ENCODE measurements around the gene ZDHHC8.

ZDHHC8 gene

DNA sequence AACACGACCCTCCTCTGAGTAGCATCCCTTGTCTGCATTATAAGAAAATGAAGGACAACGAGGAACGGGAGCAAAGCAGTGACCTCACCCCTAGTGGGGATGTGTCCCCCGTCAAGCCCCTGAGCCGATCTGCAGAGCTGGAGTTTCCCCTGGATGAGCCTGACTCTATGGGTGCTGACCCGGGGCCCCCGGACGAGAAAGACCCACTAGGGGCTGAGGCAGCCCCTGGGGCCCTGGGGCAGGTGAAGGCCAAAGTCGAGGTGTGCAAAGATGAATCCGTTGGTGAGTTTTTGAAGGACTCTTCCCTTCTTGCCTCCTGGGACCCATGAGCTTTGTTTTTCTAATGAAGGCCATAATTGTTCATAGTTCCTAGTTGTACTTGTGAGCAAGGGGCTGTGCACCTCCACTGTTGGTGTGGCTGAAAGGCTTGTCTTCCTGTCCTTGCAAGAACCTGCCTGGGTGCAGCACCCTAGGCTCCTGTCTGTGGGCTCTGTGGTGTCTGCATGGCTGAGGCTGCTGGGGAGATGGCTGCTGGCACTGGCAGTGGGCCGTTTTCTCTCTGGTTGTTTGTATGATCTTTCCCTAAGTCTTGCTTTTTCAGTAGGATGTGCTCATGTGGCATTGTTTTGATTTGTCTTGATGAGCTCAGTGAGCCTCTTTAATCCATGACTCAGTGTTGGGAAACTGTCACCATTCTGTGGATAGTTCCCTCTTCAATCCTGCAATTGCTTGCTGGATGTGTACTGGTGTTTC, 41.5 kb upstream of the ZDHHC8 start:
- Histone ChIP-seq H3K4me1 (ENCODE audit: insufficient read depth, low read length) (no peaks in the 10 kb centered on the region), H2AFZ (ENCODE audit: low read depth, low read length) (no peak overlapping the region), H3K9me3 (ENCODE audit: low read length) (peaks cover 2% of the 10 kb centered on the region), H3K27me3 (ENCODE audit: insufficient read depth, low read length) (no peaks in the 10 kb centered on the region), H3K36me3 (ENCODE audit: insufficient read depth, low read length) (peaks cover 96% of the 10 kb centered on the region), H3K4me3 (ENCODE audit: low read length) (no peak overlapping the region)

DNA sequence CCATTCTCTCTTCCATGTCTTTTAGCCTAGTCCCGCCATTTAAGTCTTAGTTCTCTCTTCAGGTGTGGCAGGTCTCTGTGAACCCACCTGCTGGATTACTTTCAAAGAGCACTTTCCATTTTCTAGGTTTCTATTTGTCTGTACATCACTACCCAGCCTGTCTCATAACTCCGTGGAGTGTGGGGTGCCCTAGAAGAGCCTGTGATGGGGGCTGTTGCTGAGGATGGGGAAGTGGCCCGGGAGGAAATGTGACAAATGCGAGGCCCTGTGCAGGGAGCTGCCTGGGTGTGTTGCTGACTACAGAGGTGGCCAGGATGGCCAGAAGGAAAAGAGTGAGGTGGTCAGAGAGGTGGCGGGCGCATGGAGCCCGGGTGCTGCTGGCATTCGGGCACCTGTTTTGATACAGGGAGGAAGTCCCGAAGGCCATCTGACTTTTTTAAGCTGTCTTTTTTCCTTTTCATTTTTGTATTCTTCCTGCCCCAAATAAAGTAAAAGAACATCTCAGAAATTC, 40.8 kb upstream of the ZDHHC8 start:
- H3K9me3 ChIP-seq (ENCODE audit: low read length), result peaks cover 2% of the 10 kb centered on the region
- H2AFZ ChIP-seq (ENCODE audit: low read depth, low read length), result no peak overlapping the region
- peaks cover 98% of the 10 kb centered on the region for H3K36me3 ChIP-seq (ENCODE audit: insufficient read depth, low read length)
- H3K4me3 ChIP-seq (ENCODE audit: low read length), result no peak overlapping the region
- no peaks in the 10 kb centered on the region for H3K4me1 ChIP-seq (ENCODE audit: insufficient read depth, low read length)
- H3K27me3 ChIP-seq (ENCODE audit: insufficient read depth, low read length), result no peaks in the 10 kb centered on the region

DNA sequence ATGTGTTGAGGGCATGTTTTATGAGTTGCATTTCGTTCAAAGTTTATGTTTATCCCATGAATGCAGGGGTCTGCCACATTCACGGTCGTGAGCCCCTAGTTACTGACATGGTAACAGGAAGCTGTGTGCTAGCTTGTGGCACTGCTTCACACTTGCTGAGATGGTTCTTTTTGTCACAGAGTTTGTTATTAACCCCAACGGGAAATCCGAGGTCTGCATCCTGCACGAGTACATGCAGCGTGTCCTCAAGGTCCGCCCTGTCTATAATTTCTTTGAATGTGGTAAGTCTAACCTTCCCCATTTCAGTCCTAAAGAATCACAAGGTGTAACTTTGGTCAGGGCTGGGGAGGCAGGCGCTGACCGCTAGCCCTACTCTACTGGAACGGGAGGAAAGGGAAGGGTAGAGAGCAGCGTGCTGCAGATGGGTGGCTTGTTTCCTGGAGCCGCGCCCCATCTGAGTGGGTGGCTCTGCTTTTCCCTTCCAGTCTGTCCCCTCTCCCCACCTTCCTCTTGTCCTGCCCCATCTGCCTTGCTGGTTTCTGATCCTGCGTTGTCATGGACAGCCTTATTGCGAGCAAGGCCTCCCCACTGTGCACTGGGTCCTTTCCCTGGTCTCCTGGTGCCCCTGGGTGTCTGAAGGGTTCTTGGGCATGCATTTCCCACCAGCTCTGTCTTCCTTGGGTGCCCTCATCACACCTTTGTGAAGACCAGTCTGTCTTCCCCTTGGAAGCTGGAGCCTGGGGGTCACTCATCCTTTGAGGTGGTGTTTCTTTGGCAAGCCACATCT, 39.7 kb upstream of the ZDHHC8 start:
- no peaks in the 10 kb centered on the region for H3K4me1 ChIP-seq (ENCODE audit: insufficient read depth, low read length)
- peaks cover 97% of the 10 kb centered on the region for H3K36me3 ChIP-seq (ENCODE audit: insufficient read depth, low read length)
- no peak overlapping the region for H2AFZ ChIP-seq (ENCODE audit: low read depth, low read length)
- no peaks in the 10 kb centered on the region for H3K27me3 ChIP-seq (ENCODE audit: insufficient read depth, low read length)
- H3K9me3 ChIP-seq (ENCODE audit: low read length), result peaks cover 2% of the 10 kb centered on the region
- no peak overlapping the region for H3K4me3 ChIP-seq (ENCODE audit: low read length)

DNA sequence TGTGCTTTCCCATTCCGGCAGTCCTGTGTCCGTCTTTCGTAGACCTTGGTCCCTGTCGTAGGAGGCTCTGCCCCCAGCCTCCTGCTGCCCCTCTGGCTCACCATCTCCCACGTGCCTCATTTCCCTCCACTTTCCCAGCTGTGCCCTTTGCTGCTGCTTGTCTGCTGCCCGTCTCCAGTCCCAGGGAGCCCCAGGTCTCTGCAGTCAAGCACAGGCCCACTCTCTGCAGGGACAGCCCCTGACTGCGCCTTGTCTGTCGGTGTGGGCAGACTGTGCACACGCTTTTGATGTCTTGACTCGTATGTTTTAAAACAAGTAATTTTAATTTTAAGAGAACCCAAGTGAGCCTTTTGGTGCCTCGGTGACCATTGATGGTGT, 39.1 kb upstream of the ZDHHC8 start:
- Histone ChIP-seq H3K27me3 (ENCODE audit: insufficient read depth, low read length) (no peaks in the 10 kb centered on the region), H3K4me1 (ENCODE audit: insufficient read depth, low read length) (no peaks in the 10 kb centered on the region), H2AFZ (ENCODE audit: low read depth, low read length) (no peak overlapping the region), H3K9me3 (ENCODE audit: low read length) (peaks cover 2% of the 10 kb centered on the region), H3K4me3 (ENCODE audit: low read length) (no peak overlapping the region), H3K36me3 (ENCODE audit: insufficient read depth, low read length) (peaks cover 97% of the 10 kb centered on the region)

DNA sequence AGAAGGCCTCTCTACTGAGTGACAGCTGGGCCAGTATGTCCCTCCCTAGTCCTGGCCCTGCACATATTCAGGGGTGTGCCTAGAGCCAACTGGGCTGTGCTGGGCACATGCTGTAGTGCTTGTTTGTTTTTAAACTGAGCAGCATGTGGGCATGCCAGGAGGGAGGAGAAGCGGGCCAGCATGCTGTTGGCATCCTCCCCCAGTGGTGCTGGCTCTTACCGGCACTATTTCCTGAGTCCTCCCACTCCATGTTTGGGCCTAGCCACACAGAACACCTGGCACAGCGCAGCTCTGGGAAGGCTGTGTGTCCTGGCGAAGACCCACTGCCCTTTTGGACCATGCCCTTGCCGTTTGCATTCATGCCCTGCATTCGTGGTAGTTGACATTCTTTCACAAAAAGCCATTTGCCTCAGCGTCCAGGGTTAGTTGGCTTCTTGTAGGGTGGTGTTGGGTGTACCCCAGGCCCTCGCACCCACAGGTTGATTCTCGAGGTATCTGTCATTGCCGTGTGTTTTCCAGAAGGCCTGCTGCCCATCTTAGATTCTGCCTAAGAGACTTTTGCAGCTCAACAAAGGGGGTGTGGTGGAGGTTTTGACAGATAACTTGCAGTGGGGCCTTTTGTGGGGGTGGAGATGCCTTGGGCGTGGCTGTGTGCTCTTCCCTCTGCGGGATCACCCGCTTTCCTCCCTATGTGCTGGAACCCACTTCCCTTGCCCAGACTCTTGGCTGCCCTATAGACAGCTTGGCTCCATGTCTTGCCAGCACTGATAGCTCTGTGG, 38.0 kb upstream of the ZDHHC8 start:
- Histone ChIP-seq H2AFZ (ENCODE audit: low read depth, low read length) (no peak overlapping the region), H3K27me3 (ENCODE audit: insufficient read depth, low read length) (no peaks in the 10 kb centered on the region), H3K9me3 (ENCODE audit: low read length) (peaks cover 2% of the 10 kb centered on the region), H3K36me3 (ENCODE audit: insufficient read depth, low read length) (peaks cover 95% of the 10 kb centered on the region), H3K4me3 (ENCODE audit: low read length) (no peak overlapping the region), H3K4me1 (ENCODE audit: insufficient read depth, low read length) (no peaks in the 10 kb centered on the region)

DNA sequence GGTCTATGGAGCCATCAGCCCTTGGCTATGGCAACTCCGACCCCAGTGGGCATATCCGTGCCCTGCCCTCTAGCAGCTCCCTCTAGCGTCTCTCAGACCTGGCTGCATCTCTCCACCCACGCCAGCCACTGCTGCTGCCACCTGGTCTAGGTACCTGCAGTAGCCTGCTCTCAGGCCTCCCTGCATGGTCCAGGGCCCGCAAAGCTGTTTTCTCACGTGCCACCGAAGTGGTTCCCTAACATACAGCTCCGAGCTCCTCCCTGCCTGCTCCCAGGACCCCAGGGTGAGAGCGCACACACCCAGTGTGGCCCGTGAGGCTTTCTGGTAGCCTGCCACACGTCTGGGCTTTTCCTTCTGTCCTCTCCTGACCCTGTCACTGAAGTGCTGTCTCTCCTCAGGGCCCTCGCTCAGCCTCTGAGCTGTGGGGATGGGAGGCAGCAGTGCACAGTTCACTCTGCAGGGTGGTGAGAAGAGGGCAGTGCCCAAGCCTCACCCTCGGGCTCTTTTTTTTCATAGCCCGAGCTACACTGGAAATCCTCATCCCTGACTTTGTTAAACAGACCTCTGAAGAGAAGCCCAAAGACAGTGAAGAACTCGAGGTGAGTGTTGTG, 37.3 kb upstream of the ZDHHC8 start:
- H2AFZ ChIP-seq (ENCODE audit: low read depth, low read length), result no peak overlapping the region
- peaks cover 95% of the 10 kb centered on the region for H3K36me3 ChIP-seq (ENCODE audit: insufficient read depth, low read length)
- H3K9me3 ChIP-seq (ENCODE audit: low read length), result peaks cover 2% of the 10 kb centered on the region

DNA sequence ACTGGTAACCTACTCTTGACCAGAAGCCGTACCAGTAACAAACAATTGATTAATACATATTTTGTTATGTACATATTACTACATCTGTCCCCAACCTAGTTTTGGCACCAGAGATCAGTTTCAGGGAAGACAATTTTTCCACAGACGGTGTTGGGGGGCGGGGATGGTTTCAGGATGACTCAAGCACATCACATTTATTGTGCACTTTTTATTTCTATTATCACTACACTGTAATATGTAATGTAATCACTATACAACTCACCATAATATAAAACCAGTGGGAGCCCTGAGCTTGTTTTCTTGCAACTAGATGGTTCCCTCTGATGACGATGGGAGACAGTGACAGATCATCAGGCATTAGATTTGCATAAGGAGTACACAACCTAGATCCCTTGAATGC, 36.1 kb upstream of the ZDHHC8 start:
- H3K4me1 ChIP-seq (ENCODE audit: insufficient read depth, low read length), result no peaks in the 10 kb centered on the region
- H3K36me3 ChIP-seq (ENCODE audit: insufficient read depth, low read length), result peaks cover 93% of the 10 kb centered on the region
- no peaks in the 10 kb centered on the region for H3K27me3 ChIP-seq (ENCODE audit: insufficient read depth, low read length)
- H3K9me3 ChIP-seq (ENCODE audit: low read length), result peaks cover 2% of the 10 kb centered on the region
- H2AFZ ChIP-seq (ENCODE audit: low read depth, low read length), result no peak overlapping the region
- H3K4me3 ChIP-seq (ENCODE audit: low read length), result no peak overlapping the region

More for the DNA sequence above, 37.3 kb upstream of the ZDHHC8 start:
- no peak overlapping the region for H3K4me3 ChIP-seq (ENCODE audit: low read length)
- H3K4me1 ChIP-seq (ENCODE audit: insufficient read depth, low read length), result no peaks in the 10 kb centered on the region
- no peaks in the 10 kb centered on the region for H3K27me3 ChIP-seq (ENCODE audit: insufficient read depth, low read length)

DNA sequence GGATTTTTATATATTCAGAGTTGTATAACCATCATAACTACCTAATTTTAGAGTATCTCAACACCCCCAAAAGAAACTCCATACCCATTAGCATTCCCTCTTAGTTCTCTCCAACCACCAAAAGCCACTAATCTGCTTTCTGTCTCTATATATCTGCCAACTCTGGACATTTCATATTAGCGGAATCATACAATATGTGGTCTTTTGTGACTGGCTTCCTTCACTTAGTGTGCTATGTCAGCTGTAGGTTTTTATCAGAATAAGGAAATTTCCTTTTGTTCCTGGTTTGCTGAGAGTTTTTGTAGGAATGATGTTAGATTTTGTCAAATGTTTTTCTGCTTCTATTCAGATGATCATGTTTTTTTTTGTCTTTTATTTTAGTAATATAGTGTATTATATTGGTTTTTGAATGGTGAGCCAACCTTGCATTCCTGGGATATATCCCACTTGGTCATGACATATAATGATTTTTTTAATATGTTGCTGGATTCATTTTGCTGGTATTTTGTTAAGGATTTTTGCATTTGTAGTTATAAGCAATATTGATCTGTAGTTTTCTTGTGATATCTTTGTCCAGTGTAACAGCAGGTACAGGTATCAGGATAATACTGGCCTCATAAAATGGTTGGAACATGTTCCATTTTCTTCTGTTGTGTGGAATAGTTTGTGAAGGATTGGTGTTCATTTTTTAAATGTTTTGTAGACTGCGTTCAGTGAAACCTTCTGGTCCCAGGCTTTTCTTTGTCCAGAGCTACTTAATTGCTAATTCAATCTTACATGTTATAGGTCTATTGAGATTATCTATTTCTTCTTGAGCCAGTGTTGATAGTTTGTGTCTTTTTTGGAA, 34.8 kb upstream of the ZDHHC8 start:
- Histone ChIP-seq H3K36me3 (ENCODE audit: insufficient read depth, low read length) (peaks cover 91% of the 10 kb centered on the region), H3K27me3 (ENCODE audit: insufficient read depth, low read length) (no peaks in the 10 kb centered on the region), H3K9me3 (ENCODE audit: low read length) (peaks cover 2% of the 10 kb centered on the region), H2AFZ (ENCODE audit: low read depth, low read length) (no peak overlapping the region), H3K4me3 (ENCODE audit: low read length) (no peak overlapping the region), H3K4me1 (ENCODE audit: insufficient read depth, low read length) (no peaks in the 10 kb centered on the region)

DNA sequence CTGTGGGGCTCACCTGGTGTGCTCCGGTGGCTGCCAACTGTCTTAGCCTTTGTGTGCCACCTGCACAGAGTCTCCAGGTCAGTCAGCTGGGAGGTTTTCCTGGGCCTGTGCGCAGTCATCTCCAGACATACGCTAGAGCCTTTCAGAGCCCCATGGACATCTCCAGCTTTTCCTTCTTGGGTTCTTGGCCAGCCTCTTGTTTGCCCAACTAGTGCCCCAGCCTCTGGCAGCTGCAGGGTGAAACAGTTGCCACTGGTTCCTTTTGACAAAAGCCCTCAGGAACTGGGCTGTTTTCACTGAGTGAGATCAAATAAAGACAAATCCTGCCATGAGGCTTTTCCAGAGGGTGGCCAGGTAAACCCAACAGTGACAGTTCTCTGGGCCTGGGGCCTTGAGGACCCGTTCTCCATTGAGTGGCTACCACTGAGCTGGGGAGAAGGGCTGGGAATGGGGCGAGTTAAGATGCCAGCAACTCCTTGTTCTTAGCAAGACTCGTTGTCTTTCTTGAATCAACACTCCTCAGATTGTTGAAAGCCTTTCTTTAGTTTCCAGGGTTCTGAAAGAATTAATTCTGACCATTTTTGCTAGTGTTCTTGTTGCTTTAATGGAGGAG, 32.4 kb upstream of the ZDHHC8 start:
- H3K9me3 ChIP-seq (ENCODE audit: low read length), result no peaks in the 10 kb centered on the region
- H3K36me3 ChIP-seq (ENCODE audit: insufficient read depth, low read length), result peaks cover 89% of the 10 kb centered on the region
- H3K4me1 ChIP-seq (ENCODE audit: insufficient read depth, low read length), result no peaks in the 10 kb centered on the region
- no peak overlapping the region for H2AFZ ChIP-seq (ENCODE audit: low read depth, low read length)
- H3K27me3 ChIP-seq (ENCODE audit: insufficient read depth, low read length), result no peaks in the 10 kb centered on the region
- no peak overlapping the region for H3K4me3 ChIP-seq (ENCODE audit: low read length)

DNA sequence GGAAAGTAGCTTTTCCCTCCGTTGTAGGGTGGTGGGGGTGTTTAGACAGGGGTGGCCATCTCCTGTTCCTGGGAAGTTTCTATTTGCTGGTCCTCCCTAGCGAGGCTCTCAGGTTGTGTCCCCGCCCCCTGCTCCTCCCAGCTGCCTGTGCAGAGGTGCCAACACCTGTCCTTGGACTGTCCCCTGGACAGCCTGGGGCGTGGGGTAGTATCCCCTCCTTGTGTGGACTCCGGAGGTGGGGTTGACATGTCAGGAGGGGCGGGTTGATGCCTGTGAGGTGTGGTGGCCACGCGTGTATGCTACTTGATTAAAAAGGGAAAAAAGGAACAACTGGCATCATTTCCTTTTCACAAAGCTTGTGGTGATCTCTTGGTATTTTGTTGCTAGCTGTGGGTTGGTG, 30.0 kb upstream of the ZDHHC8 start:
- Histone ChIP-seq H3K36me3 (ENCODE audit: insufficient read depth, low read length) (peaks cover 89% of the 10 kb centered on the region), H3K27me3 (ENCODE audit: insufficient read depth, low read length) (no peaks in the 10 kb centered on the region), H3K9me3 (ENCODE audit: low read length) (no peaks in the 10 kb centered on the region), H3K4me3 (ENCODE audit: low read length) (no peak overlapping the region), H2AFZ (ENCODE audit: low read depth, low read length) (no peak overlapping the region), H3K4me1 (ENCODE audit: insufficient read depth, low read length) (no peaks in the 10 kb centered on the region)

DNA sequence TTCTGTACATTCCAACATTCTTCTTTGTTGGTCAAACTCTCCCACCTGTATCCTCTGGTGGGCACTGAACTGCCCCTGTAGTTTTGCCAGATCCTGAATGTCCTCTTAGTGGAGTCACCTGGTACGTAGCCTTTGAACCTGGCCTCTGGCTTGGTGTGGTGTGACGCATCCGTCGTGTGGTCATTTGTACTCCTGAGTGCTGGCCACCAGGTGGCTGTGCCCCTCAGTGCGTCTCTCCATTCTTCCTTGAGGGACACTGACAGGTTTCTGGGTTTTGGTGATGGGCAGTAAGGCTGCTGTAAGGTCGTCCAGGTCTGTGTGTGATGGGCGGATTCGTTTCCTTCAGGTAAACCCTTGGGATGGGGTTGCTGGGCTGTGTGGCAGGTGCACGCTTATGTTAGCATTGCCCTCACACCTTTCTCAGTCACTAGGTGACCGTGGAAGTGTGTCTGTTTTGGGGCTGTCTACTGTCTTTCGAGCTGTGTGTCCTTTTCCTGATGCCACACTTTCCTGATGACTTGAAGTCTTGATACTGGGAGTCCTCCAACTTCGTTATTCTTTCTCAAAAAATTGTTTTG, 29.3 kb upstream of the ZDHHC8 start:
- no peak overlapping the region for H3K4me3 ChIP-seq (ENCODE audit: low read length)
- no peaks in the 10 kb centered on the region for H3K9me3 ChIP-seq (ENCODE audit: low read length)
- H2AFZ ChIP-seq (ENCODE audit: low read depth, low read length), result no peak overlapping the region
- H3K4me1 ChIP-seq (ENCODE audit: insufficient read depth, low read length), result no peaks in the 10 kb centered on the region
- H3K36me3 ChIP-seq (ENCODE audit: insufficient read depth, low read length), result peaks cover 90% of the 10 kb centered on the region
- H3K27me3 ChIP-seq (ENCODE audit: insufficient read depth, low read length), result no peaks in the 10 kb centered on the region
